Upper lobe of left lung (tissue), 4 donors: ENCODE measurements around the gene STOX2.

ENCODE experiments used
- EP300 ChIP-seq, 4 donors: sonication (generic); formaldehyde crosslinking; IDR thresholded peaks; one replicate each; pipeline ENCODE4 v1.5.1; 2017; ENCODE audit warnings: antibody characterized with exemption in 4 of 4, control low read depth in 2 of 4
- POLR2AphosphoS5 ChIP-seq, 2 donors: sonication (generic); formaldehyde crosslinking; IDR thresholded peaks; one replicate each; pipeline ENCODE4 v1.5.1; 2017; ENCODE audit warnings: antibody characterized with exemption in 2 of 2
- TF ChIP-seq, protein P1 (sequence below), 6 experiments: fragments of 450-650 bp in 4 of 6; fragments of 200-600 bp in 2 of 6; sonication (generic) in 2 of 6; IDR thresholded peaks; one replicate each; pipeline ENCODE4 v1.5.1; 2016 to 2019; ENCODE audit warnings: antibody characterized with exemption in 6 of 6

DNA sequence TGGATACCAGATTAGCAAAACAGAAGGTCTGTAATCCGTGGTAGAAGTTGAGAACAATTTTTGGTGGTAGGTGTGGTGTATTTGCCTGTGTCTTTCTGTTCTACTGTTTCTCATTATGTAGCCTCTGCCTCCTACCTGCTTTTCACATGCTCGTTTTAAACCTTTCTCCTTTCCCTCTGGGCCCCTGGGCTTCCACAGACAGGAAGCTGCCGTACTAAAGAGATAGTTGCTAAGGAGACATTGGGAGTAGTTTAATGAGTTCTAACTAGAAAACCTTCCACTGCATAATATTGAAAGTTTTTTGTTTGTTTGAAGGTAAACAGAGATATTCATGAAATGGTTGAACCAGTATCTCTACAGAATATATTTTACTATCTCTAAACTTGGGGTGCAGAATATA is 107.8 kb downstream of the STOX2 start:
- TF ChIP-seq, protein P1, sequence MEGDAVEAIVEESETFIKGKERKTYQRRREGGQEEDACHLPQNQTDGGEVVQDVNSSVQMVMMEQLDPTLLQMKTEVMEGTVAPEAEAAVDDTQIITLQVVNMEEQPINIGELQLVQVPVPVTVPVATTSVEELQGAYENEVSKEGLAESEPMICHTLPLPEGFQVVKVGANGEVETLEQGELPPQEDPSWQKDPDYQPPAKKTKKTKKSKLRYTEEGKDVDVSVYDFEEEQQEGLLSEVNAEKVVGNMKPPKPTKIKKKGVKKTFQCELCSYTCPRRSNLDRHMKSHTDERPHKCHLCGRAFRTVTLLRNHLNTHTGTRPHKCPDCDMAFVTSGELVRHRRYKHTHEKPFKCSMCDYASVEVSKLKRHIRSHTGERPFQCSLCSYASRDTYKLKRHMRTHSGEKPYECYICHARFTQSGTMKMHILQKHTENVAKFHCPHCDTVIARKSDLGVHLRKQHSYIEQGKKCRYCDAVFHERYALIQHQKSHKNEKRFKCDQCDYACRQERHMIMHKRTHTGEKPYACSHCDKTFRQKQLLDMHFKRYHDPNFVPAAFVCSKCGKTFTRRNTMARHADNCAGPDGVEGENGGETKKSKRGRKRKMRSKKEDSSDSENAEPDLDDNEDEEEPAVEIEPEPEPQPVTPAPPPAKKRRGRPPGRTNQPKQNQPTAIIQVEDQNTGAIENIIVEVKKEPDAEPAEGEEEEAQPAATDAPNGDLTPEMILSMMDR (IDR thresholded peaks at IDR 0.05) = no peak
- TF ChIP-seq POLR2AphosphoS5 (IDR thresholded peaks at IDR 0.05) (no peak), EP300 (IDR thresholded peaks at IDR 0.05) (no peak)
